EL (cell line): ENCODE results near the gene PICK1.
"Not testable (repeated sequence)": the region's sequence is repeated elsewhere in the genome, so short reads cannot be mapped to it uniquely, and the experiment has no call there.

ENCODE experiments used
- DNase-seq: peaks from one replicate; pipeline ENCODE4 v3.0.0-alpha.2; 2016

Gene PICK1

DNA sequence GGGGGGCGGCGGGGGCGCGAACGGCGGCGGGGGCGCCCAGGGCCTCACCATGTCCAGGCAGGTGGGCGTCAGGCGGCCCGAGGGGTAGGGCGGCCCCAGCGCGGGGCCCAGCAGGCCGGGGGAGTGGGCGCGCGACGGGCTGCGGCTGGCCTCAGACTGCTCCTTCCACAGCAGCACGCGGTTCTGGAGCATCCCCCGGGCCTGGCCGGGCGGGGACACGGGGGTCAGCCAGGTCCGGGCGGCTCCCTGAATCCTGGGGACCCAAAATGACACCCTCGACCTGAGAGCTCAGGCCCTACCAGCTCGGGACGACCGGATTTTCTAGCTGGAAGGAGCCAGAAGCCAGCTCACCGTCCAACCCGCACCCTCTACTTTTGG is 32.3 kb downstream of the PICK1 start:
- DNase-seq: no peak

DNA sequence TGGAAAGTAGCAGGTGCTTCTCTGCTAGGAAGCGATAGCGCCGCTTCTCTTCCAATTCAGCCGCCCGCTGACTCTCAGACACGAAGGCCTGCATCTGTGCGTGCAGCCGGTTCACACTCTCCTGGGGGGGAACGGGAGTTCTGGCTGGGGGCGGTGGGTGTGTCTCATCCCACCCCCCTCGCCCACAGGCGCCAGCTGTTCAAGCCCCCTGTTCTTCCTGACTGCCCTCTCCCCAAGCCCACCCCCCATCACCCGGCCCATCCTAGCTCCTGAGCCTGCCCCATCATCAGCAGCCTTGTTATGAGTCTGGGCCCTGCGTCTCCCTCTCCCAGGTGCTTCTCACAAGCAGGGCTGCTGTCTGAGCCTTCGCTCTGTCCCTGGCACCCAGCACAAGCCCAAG is 39.9 kb downstream of the PICK1 start:
- no peak for DNase-seq

DNA sequence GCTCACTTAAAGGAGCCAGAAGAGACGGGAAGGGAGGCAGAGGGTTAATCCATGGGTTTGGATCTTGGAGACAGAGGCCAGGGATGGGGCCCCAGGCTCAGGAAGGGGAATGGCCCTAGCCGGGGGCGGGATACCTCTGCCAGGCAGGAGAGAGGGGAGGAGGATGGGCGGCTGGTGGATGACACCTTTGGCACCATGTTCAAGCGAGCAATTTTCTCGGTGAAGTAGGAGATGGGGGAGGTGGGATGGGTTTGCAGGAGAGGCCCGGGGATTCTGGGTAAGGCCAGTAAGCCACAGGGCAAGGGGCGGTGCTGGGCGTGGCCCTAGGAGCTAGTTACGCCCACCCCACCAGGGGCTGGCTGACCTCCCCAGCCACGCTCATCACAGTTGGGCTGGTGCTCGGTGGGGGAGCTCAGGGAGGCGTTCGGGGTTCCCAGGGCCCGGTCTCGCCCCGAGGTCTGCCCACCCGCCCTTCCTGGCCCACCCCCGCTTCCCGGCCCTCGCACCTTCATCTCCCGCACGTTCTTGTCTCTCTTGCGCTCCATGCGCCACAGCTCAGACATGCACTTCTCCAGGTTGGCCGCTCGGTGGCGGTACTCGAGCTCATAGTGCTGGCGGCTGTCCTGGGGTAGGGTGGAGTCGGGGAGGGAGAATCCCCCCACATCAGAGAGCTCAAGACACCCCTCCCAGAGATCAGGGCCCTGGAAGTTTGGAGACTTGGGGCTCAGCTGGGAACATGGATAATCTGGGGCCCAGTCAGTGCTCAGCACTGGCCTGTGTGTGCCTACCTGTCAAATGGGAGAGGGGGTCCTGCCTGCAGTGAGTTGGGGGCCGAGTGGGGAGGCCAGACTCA is 40.6 kb downstream of the PICK1 start:
- DNase-seq: no peak

DNA sequence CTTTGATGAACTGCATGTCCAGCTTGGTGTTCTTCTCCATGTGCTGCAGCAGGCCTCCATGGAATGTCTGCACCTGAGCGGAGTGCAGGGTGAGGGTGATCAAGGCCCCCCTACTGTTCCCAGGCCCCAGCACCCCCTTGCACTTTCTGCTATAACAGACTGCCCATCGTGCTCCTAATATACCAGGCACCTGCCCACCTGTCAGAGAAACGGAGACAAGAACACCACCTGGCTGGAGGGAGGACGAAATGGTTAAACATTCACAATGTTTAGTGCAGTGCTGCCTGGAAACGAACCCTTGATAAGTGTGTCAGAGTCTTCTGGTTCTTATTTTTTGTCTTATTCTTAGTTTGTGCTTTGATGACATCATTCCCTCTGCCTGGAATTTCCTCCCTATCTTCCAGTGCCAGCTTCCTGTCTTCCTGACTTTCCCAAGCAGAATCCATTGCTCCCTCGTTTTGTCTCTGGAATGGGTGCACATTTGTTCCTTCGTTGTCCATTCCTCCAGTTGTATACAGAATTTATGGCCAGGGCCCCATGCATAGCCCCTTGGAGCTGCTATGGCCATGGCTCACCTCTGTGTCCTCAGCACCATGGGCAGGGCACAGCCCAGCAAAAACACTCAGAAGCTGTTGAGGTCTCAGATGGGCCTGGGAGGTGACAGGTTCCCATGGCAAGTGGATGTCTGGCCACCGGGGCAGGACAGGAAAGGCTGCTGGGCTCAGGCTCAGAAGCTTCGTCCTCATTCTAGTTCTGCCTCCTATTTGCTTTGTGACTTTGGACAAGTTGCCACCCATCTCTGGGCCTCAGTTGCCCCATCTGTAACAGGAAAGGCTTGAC is 41.4 kb downstream of the PICK1 start:
- peak; percentile 50 for DNase-seq

DNA sequence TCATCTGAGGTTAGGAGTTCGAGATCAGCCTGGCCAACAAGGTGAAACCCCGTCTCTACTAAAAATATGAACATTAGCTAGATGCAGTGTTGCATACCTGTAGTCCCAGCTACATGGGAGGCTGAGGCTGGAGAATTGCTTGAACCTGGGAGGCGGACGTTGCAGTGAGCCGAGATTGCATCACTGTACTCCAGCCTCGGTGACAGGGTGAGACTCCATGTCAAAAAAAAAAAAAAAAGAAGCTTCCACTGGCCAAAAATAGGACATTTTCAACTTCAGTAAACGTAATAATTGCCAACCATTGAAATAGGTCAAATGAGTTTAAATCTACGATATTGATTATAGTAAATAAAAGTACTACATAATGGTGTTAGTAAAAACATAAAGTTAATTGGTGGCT is 46.4 kb downstream of the PICK1 start:
- no peak for DNase-seq

DNA sequence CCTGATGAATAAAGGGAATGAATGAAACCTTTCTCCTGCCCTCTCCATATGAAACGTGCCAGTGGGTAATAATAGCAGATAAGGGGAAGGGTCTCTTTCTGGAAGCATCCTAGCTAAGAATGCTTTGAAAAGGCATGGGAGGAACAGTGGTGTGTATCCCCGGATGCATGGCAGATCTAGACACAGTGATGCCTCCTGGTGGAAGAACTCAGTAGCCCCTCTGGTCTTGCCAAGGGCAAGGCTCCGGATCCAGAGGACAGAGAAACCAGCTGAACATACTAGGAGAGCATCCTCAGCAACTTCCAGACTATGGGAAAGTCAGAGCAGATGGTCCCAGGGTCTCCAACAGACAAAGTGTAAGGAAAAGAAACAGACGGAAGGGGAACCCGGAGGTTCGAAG is 46.9 kb downstream of the PICK1 start:
- peak; percentile 32 for DNase-seq

DNA sequence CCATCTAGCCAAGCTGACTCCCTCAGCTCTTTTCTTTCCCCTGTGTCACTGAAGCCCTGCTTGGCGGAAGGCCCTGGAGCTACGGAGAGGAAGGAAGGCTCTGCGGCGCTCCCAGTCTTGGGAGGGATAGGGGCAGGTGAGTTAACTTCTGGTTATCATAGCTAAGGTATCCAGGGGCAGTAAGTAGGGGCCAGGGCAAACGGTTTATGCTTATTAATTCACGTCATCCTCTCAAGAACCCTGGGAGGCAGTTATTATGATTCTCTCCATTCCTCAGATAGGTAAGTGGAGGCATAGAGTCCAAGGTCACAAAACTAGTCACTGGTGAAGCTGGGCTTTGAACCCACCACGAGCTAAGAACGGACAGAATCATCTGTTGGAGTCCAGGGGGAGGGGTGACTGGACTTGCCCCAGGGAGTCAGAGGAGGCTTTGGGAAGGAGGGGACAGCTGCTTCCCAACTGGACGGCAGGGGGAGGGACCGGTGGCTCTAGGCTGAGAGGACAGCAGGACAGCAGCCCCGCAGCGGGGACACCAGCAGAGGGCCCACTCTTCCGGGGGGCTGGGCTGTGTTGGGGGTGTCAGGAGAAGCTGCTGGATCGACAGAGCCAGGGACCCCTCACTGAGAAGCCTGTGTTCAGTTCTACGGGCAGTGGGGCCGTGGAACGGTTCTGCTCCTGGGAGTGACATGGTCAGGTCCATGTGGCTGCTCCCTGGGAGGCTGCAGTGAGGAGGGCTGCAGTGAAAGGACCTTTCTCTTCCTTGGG is 49.8 kb downstream of the PICK1 start:
- DNase-seq: no peak

DNA sequence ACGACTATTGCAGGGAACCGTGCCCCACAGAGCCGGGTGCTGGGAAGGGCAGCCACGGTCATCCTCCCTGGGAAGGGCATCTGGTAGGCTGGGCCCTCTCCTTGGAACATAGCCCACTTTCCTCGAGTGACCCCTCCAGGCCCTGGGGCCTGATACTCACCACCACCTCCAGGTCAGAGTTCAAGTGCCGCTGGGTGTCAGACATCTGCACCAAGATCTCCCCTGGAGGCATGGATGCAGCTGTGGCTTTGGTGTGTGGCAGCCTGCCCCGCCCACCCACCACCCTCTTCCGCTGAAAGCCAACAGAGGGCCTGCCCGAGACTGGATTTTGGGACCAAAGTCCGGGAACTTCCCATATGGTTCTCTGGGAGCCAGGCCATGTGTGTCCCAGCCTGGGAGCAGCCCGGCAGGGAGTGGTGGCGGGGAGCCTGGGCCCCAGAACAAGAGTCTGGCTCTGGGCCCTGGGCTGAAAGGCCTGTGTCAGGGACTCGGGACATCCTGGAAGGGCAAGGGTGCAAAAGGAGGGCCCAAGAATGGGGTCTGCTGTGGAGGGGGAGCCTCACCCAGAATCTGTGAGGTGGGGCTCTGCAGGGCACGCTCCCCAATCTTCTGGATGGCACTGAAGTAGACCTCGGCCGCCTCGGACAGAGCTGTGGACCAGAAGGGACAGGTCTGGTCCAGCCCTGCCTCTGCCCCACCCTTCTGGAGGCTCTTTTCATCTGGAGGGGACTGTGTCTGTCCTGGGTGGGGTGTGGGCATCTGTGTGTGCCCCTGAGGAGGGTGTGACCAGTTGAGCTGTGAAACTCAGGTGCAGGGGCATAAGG is 50.7 kb downstream of the PICK1 start:
- DNase-seq: peak; percentile 76

DNA sequence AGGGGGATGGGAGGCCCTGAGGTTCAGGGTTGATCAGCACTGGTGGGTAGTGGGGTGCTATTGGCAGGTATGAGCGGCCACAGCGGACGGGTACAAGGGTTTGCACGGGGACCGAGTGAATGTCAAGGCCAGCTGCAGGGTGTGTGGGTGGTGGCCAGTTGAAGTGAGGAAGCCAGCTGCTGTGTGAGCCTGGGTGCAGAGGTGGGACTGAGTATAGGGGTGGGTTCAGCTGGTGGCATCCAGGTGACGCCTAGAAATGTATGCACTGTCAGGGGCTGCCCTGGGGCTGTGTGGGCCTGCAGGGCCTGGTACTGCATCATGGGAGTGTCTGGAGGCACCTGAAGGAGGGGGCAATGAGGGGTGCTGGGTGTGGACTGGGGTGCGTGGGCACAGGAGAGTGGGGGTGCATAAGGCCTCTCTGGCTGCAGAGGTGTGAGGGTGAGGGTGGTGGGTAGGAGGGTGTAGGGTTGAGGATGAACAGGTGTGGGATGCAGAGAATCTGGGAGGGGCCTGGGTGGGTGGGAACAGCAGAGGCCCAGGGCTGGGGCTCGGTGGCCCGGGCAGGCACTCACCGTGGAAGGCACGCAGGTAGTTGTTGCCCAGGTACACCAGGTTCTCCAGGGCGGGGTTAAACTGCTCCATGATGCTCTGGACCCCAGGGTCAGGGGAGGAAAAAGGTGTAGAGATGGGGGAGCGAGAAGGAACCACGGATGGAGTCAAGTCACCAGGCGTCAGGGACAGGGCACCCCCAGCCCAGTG is 51.5 kb downstream of the PICK1 start:
- no peak for DNase-seq

DNA sequence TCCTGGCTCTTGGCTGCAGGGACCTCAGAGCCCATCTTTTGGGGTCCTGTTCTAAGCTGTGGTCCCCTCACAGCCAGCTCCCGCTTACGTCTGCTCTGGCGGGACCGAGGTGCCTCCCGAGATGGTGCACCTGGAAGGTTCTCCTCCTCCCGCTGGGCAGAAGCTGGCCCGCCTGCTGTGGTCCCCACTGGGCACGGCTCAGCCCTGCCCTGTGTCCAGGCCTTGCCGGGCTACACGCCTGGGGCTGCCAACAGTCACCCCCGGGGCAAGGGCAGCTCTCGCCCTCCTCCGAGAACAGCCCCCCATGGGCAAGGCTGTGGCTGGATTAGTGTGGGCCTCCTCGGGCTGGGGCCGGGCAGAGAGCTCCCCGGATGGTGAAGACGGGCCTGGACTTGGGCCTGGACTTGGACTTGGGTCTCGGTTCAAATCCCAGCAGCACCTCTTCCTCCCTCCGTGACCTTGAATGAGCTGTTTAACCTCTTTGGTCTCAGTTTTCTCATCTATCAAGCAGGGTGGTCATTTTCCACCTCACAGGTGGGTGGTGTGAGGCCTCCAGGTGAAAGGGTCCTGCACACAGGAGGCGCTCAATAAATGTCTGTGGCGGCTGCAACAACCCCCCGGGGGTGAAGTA is 52.3 kb downstream of the PICK1 start:
- no peak for DNase-seq

DNA sequence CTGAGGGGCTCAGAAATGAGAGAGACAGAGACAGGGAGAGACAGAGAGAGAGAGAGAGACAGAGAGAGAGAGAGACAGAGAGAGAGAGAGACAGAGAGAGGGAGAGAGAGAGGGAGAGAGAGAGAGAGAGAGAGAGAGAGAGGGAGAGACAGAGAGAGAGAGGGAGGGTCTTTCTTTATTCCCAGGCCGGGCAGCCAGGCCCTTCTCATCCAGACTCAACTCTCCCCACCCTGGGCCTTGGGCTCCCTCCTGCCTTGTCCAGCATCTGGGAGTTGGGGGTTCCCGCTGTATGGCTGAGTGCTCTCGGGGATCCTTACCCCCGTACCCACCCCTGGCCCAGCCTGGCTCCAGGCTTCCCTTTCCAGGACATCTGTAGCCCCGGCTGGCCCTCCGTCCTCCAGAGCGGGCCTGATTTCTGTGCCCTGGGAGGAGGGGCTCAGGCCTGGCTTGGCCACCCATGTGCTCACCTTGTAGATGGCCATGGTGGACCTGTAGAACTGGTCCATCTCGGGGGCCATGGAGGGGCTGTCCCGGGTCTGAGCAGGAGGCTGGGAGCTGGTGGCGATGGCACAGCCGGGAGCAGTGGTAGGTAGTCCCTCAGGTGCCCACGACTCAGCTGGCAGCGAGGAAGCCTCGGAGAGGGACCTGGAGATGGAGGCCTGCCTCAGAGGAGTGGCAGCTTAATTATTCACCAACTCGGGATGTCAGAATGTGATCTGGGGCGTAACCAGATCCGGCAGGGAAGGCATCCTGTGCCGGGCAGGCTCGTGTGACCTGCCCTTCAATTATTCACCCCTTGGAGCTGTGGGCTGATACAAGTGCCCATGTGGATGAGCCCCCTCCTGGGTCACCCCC is 53.0 kb downstream of the PICK1 start, which contains the start of gene BAIAP2L2:
Gene BAIAP2L2, minus strand, starts transcription at position 677 of the 855 bp plus-strand sequence. Its CDS starts 159 bp downstream, at position 518.
- DNase-seq: no peak

DNA sequence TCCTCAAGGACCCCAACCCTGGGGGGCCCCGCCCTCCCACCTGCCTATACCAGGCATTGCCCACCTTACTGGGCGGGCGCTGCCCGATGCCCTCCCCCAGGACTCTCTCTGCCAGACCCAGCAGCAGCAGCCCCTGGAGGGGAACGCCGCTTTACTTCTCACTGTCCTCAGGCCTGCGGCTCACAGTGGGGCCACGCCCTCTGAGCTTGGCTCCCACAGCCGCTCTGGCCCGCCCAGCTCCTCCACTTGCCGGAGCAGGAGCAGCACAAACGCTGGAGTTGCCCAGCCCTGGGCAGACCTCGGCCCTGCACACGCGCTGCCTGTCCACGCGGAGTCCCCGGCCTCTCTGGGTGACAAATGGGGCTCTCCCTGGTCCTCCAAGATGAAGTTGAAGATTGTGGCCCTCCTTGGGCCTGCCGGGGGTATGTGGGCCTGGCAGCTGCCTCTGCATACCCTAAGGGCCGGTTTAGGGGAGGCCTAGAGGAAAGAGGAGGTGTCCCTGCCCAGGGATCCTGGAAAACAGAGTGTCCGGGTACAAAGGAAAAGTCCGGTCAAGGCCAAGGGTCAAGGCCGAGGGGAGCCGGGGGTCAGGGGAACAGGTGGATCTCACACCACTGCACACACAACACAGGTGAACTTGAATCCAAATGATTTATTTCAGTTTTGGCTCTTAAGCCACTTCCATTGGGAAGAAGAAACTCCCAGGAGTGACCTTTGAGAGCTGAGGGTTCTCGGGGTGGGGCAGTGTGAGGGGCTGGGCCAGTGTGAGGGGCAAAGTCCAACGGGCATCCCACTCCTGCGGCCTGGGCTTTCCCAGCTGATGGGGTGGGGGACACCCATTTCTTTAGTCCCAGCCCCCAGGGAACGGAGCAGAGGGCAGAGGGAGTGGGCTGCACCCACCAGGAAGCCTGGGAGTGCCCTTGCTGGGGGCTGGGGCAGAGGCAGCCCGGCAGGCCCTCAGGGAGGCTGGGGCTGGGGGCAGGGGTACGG is 54.0 kb downstream of the PICK1 start:
- no peak for DNase-seq

DNA sequence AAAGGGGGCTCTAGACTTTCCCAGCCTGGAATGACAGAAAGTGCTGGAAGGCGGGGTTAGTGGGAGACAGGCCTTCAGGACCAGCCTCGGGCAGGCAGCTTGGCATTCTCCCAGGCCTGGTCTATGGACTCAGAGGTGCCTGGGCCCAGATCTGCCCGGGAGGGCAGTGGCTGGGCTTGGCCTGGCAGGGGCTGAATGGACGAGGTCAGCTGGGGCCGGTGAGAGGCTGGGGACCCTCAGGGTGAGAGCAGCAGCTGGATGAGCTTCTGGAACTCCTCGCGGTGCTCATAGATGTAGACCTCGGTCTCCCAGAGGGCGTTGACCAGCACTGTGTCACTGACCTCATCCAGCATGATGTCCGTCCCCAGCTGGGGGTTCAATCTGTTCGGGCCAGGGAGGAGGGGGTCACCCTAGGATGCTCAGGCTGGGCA is 54.7 kb downstream of the PICK1 start:
- no peak for DNase-seq

DNA sequence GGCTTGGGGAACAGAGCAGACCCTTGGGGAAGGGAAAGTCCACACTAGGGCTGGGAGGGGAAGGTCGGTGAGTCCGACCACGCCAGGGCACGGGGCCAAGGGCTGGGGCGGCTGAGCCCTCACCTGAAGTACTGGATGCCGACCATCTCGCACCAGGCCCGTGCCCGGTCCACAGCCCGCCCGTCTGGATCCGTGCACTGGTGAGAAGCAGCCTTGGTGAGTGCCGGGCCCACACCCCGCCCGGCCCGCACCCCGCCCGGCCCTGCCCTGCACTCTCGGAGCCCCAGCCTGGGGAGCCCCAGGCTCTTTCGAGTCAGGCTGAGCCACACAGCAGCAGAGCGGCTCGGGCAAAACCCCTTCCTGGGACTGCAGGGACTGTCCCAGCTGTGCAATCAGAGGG is 55.2 kb downstream of the PICK1 start:
- DNase-seq: no peak

DNA sequence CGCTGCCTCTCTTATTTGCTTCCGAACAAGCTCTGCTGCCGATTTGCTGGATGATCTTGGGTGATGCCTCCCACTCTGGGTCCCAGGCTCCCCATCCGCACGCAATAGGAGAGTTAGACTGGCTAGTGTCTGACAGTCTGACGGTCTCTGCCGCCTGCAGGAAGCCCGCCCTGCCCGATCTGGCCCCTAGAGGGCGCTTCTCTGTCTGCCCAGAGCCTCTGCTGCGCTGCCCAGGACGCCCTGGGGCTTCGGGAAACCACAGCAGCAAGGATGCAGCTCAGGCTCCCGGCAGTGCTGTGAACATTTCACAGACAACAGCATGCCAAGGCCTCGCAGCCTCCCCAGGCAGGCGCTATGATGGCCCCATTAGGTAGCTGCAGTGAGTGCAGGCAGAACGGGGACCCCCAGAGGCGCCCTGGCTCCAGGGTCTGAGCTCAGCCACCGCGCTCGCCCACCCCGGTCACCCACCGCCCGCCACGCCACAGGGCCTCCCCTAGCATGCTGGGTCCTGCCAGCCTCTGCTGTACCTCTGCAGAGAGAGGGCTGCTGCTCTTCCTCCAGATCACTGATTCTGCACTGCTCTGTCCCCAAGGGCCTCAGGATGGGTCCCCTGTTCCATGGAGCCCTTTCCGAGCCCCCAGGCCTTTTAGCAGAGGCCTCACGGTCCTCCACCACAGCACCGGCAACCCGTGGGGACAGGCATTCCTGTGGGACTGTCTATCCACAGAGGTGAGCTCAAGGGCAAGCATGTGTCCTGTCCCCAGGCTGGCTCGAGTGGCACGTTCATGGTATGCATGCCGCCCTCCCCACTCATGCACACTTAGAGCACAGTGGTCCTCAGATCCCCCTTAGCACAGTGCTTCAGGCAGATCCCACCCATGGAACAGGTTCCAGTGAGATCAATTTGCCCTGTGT is 57.5 kb downstream of the PICK1 start:
- peak; percentile 85 for DNase-seq

DNA sequence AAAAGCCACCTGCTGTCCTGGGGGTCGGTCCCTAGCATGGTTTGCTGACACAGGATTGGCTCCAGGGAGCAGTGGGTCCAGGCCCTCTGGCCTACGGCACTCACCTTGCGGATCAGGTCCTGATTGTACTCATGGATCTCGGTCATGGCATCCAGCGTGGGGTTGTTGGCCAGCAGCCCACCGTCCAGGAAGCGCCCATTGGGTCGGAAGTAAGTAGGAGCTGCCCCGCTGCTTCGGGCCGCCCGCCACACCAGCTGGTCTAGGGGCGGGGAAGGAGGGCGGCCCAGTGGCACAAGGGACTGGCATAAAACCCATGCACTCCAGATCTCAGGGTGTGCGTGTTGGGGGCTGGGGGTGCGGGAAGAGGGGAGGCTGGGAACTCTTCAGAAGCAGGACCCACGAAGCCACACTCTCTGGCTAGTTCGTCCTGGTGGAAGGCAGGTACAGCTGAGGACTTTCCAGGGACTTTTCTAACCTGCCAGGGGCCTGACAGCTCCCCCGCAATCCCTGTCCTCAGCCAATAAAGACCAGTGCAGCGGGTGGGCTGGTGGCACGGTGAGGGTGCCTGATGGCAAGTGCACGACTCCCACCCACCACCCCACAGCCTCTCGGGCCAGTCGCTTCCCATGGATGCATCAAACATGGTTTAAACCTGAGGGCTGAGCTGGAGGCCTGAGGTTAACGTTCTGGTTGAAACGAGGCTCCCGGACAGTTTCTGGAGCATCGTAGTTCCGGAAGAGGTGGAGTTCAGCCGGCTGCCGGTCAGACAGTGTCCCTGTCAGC is 58.4 kb downstream of the PICK1 start:
- no peak for DNase-seq

DNA sequence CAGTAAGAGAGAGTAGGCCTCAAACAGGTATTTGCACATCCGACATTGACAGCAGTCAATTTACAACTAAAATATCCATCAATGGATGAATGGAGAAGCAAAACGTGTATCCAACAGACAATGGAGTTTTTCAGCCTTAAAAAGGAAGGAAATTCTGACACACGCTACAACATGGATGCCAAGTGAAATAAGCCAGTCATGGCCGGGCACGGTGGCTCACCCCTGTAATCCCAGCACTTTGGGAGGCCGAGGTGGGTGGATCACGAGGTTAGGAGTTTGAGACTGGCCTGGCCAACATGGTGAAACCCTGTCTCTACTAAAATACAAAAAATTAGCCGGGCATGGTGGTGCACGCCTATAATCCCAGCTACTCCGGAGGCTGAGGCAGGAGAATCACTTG is 60.4 kb downstream of the PICK1 start:
- DNase-seq: not testable (repeated sequence)
